Inflammatory macrophage treated with lipopolysaccharide for 4 hours (primary cell): ENCODE results near the gene KCTD2.
"Not testable (repeated sequence)": the region's sequence is repeated elsewhere in the genome, so short reads cannot be mapped to it uniquely, and the experiment has no call there.

Source experiments
- DNase-seq: peaks from one replicate; pipeline ENCODE4 v3.0.0-alpha.2; 2020

The KCTD2 gene

DNA sequence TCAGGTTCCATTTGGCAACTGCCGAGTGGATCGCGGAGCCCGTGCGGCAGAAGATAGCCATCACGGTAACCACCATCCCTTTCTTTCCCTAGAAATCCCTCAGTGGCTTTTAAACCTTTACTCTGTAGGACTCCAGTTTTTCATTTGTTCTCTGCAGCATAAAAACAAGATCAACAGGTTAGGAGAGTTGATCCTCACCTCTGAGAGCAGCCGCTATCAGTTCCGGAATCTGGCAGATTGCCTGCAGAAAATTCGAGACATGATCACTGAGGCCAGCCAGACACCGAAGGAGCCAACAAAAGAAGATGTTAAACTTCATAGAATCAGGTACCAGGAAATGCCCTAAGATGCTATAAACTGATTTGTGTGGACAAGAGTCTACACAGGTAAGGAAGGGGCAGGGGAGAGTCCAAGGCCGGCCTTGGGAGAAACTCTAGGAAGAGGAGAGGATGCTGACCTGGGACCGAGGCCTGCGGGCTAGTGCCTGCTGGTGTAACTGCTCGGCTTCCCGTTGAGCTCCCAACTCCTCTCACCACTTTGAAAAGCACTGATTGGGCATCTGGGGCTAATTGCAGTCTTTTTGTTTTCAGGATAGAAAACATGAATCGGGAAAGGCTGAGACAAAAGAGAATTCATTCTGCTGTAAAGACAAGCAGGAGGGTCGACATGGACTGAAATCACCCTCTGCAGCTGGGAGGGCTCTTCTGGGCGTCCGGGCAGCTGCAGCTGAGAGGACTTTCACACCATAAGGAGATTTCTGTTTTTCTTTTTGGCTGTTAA, 26.5 kb upstream of the KCTD2 start:
- no peak for DNase-seq

DNA sequence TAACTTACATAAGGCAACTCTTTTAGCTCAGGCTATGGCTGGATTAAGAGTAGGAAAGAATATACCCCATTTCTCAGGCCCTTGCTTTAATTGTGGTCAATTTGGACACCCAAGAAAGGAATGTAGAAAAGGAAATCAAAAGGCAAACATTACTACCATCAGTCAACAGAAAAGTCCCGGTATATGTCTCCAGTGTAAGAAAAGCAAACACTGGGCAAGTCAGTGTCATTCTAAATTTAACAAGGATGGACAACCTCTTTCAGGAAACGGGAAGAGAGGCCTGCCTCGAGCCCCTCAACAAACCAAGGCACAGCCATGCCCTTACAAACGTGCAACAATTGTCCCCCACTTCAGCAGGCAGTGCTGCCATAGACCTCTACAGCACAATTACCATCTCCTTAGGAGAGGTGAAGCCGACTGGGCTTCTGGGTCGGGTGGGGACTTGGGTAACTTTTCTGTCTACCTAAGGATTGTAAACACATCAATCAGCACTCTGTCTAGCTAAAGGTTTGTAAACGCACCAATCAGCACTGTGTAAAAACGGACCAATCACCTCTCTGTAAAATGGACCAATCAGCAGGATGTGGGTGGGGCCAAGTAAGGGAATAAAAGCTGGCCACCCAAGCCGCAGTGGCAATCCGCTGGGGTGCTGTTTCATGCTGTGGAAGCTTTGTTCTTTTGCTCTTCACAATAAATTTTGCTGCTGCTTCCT, 22.2 kb upstream of the KCTD2 start:
- no peak for DNase-seq

DNA sequence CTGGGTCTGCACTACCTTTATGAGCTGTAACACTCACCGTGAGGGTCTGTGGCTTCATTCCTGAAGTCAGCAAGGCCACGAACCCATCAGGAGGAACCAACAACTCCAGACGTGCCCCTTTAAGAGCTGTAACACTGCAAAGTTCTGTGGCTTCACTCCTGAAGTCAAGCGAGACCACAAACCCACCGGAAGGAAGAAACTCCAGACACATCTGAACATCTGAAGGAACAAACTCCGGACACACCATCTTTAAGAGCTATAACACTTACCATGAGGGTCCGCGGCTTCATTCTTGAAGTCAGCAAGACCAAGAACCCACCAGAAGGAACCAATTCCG, 21.7 kb upstream of the KCTD2 start:
- DNase-seq = not testable (repeated sequence)

GRCh38 chr17:75026650-75027049, 20.4 kb upstream of the KCTD2 start:
- peak; percentile 17 for DNase-seq

- DNase-seq = no peak
Measured at GRCh38 chr17:75030161-75030560, 16.9 kb upstream of the KCTD2 start.

GRCh38 chr17:75031972-75032719, 14.9 kb upstream of the KCTD2 start:
- peak; percentile 86 for DNase-seq

GRCh38 chr17:75032720-75033280, 14.2 kb upstream of the KCTD2 start:
- no peak for DNase-seq

GRCh38 chr17:75033346-75034235, 13.4 kb upstream of the KCTD2 start:
- DNase-seq = peak; percentile 84

GRCh38 chr17:75034236-75034908, 12.7 kb upstream of the KCTD2 start:
- DNase-seq = peak; percentile 87

DNA sequence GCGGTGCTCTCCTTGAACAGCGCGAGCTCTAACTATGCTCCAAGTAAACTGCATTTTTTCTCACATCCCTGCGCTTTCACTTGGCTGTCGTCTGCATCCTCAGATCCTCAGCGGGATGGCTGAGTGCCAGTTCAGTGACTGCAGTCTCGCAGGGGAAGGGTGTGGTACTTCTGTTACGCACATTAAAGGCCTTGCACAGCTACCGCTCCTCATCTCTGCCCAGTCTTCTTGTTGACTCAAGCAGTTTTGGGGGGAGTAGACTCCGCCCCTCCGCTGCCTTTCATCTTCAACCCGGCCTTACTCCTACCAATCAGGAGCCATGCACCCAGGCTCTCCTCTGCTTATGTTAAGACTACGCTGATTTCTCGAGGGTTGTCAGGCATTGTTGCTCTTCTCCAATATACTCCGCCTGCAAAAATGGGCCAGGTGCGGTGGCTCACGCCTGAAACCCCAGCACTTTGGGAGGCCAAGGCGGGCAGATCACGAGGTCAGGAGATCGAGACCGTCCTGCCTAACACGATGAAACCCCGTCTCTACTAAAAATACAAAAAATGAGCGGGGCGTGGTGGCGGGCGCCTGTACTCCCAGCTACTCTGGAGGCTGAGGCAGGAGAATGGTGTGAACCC, 10.3 kb upstream of the KCTD2 start:
- DNase-seq = peak; percentile 75

DNA sequence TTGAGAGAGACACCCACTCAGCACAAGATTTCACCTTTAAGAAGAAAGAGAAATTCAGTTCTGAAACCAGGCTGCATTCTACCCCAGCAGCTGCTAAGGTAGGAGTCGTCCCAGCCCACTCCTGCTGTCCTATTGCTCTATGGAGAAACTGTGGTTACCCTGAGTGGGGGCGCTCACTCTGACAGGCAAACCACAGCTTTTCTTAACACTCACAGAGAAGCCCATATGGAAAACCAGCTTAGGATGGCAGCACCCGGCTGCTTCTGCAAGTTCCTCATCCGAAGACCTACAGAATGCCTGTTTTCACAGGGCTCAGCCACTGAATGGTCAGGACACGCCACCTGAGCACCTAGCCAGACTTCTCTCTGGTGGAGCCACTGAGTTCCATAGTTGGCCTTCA, 7.8 kb upstream of the KCTD2 start:
- DNase-seq = no peak

- DNase-seq = no peak
Measured at GRCh38 chr17:75041656-75042280, 5.3 kb upstream of the KCTD2 start.

DNA sequence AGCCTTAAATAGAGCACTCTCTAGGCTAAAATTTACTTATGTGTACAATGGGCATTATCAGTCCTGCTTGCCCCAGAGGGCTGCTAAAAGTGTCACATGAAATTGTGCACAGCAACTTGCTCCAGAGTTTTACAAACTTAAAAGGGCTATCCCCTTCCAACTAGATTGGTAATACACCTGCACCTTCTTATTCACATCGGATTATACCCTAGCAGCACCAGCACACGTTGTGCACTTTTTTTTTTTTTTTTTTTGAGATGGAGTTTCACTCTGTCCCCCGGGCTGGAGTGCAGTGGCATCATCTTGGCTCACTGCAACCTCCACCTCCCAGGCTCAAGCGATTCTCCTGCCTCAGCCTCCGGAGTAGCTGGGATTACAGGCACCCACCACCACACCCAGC, 3.2 kb upstream of the KCTD2 start:
- not testable (repeated sequence) for DNase-seq

GRCh38 chr17:75044716-75045115, 2.3 kb upstream of the KCTD2 start:
- no peak for DNase-seq

GRCh38 chr17:75045946-75046406, 1.0 kb upstream of the KCTD2 start:
- not testable (repeated sequence) for DNase-seq

GRCh38 chr17:75047398-75048098, 523 bp downstream of the KCTD2 start:
- DNase-seq = no peak

DNA sequence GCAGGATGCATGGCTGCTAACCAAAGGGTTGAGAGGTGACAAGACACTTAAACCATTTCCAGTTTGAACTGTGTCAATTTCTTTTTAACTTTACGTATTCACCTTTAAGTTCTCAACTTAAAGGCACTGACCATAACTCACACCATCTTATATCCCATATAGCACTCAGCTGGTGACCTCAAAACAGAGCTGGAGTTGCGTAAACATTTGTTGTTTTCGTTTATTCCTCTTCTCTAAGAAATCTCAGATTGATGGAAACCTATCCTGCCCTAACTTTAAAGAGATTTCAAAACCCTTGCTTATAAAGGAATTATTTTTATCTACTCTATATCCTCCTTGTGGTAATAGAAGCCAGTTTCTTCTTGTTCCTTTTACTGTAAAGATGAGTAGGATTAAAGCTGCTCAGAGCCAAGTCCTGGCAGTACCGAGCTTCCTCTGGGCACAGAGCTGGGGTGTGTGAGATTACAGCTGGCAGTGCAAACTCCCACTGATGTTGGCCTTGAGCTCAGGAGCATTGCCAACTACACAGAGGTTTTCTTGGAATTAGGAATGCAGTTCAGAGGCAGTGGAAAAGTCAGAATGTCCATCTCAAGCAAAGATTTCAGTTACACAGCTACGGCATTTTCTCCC, 1.3 kb downstream of the KCTD2 start:
- peak; percentile 32 for DNase-seq

- no peak for DNase-seq
Measured at GRCh38 chr17:75049057-75049456, 2.0 kb downstream of the KCTD2 start.

DNA sequence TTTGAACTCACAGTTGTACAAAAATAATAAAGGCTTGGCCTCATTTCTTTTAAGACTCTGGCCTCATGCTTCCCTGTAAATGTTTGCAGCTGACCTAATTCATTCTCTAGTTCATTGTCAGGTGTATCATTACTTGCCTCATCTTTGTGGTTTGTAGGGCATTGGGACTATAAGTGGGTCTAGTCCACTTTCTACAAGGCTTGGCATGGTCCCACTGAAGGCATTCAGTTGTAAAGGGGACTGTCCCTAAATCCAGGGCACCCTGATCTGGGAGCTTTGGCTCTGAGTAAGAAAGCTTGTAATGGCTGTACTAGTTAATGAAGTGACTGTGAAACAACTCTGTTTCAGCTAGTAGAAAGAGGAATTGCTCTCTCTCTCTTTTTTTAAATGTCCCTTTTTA, 2.7 kb downstream of the KCTD2 start:
- no peak for DNase-seq

- no peak for DNase-seq
Measured at GRCh38 chr17:75051941-75052340, 4.9 kb downstream of the KCTD2 start.
